IMR-90 (cell line): ENCODE data around the gene PC. TPM values are rescaled to one million over a fixed set of nuclear protein-coding genes. Genes with fewer than 3 reads are reported as not detected.
A peak's percentile ranks its signal among the peaks of the same experiment; 100 is the strongest.

Experiments used
- ATAC-seq: fragments of 200-7000 bp; cut with Tn5 transposase; 2 replicates; pipeline ENCODE4 v1.9.1; 2020; ENCODE audit warnings: low read depth, mild to moderate bottlenecking, moderate library complexity
- BruUV-seq: library from RNA; stranded (reverse); fragments of 400-500 nt; replicated peaks from 2 replicates; lab custom pipeline; 2021; lab: Mats Ljungman, UMichigan
- CTCF ChIA-PET: fragments of 300-600 bp; formaldehyde crosslinking; extraction: SDS; loops from one replicate; lab custom pipeline; 2021; ENCODE audit warnings: antibody characterized with exemption; lab: Yijun Ruan, JAX
- POLR2A ChIA-PET: fragments of 300-600 bp; sonication (Branson Sonifier 250); formaldehyde crosslinking; loops from one replicate; lab custom pipeline; 2022; ENCODE audit warnings: antibody characterized with exemption; ENCODE audit not compliant: unreplicated experiment; lab: Charles Lee
- DNase-seq: peaks from one replicate; pipeline ENCODE4 v3.0.0; 2013
- H2AFZ ChIP-seq: replicated peaks from 2 replicates; pipeline ENCODE3; 2013; ENCODE audit warnings: low read length, mild to moderate bottlenecking; ENCODE audit not compliant: poor library complexity
- H2AK5ac ChIP-seq: 2 replicates; pipeline ENCODE4 v1.6.1; 2013; ENCODE audit warnings: low read depth, low read length, inconsistent platforms
- H2AK9ac ChIP-seq: replicated peaks from 2 replicates; pipeline ENCODE3; 2013; ENCODE audit warnings: mild to moderate bottlenecking, low read depth, low read length, moderate library complexity; ENCODE audit not compliant: poor library complexity
- H2BK120ac ChIP-seq: 2 replicates; pipeline ENCODE4 v1.6.1; 2013; ENCODE audit warnings: low read depth, low read length, inconsistent platforms
- H2BK15ac ChIP-seq: 3 replicates; pipeline ENCODE4 v1.6.1; 2013; ENCODE audit warnings: low read depth, low read length, inconsistent platforms
- H2BK20ac ChIP-seq: 2 replicates; pipeline ENCODE4 v1.6.1; 2013; ENCODE audit warnings: low read depth, mild to moderate bottlenecking, inconsistent platforms, low read length, moderate library complexity
- H2BK5ac ChIP-seq: 2 replicates; pipeline ENCODE4 v1.6.1; 2013; ENCODE audit warnings: mild to moderate bottlenecking, low read depth, low read length, inconsistent platforms; ENCODE audit not compliant: poor library complexity, severe bottlenecking
- H3K14ac ChIP-seq: replicated peaks from 2 replicates; pipeline ENCODE4 v1.6.1; 2013; ENCODE audit warnings: low read depth, low read length, inconsistent platforms
- H3K18ac ChIP-seq: 2 replicates; pipeline ENCODE4 v1.6.1; 2013; ENCODE audit warnings: low read depth, low read length, control low read depth
- H3K23ac ChIP-seq: 2 replicates; pipeline ENCODE4 v1.6.1; 2013; ENCODE audit warnings: low read depth, low read length, inconsistent platforms
- H3K27ac ChIP-seq: 2 replicates; pipeline ENCODE4 v1.5.1; 2013; ENCODE audit warnings: mild to moderate bottlenecking, control low read depth, low read length; ENCODE audit not compliant: insufficient read depth
- H3K27me3 ChIP-seq: 2 replicates; pipeline ENCODE4 v1.6.1; 2013; ENCODE audit warnings: low read length; ENCODE audit not compliant: control insufficient read depth, insufficient read depth
- H3K36me3 ChIP-seq: 2 replicates; pipeline ENCODE4 v1.6.1; 2013; ENCODE audit warnings: low read length, mixed read lengths; ENCODE audit not compliant: control insufficient read depth, insufficient read depth
- H3K4ac ChIP-seq: 2 replicates; pipeline ENCODE4 v1.6.1; 2013; ENCODE audit warnings: low read depth, low read length, inconsistent platforms
- H3K4me1 ChIP-seq: 2 replicates; pipeline ENCODE4 v1.6.1; 2013; ENCODE audit warnings: low read length, mixed read lengths; ENCODE audit not compliant: control insufficient read depth, insufficient read depth
- H3K4me2 ChIP-seq: 2 replicates; pipeline ENCODE4 v1.6.1; 2013; ENCODE audit warnings: low read depth, mild to moderate bottlenecking, control low read depth, low read length, moderate library complexity
- H3K4me3 ChIP-seq: 2 replicates; pipeline ENCODE4 v1.5.1; 2013; ENCODE audit warnings: low read depth, mild to moderate bottlenecking, control low read depth, low read length, moderate library complexity; ENCODE audit not compliant: insufficient read depth
- H3K56ac ChIP-seq: 2 replicates; pipeline ENCODE4 v1.6.1; 2013; ENCODE audit warnings: low read length, inconsistent platforms; ENCODE audit not compliant: insufficient read depth; ENCODE audit errors: extremely low read depth
- H3K79me1 ChIP-seq, 2 experiments: 2 replicates each; pipeline ENCODE4 v1.6.1; 2013; ENCODE audit warnings: low read length in 2 of 2, inconsistent platforms in 1 of 2, low read depth in 1 of 2
- H3K9ac ChIP-seq: 2 replicates; pipeline ENCODE4 v1.6.1; 2013; ENCODE audit warnings: low read depth, low read length, control low read depth
- H3K9me1 ChIP-seq: 2 replicates; pipeline ENCODE4 v1.6.1; 2013; ENCODE audit warnings: low read length, inconsistent platforms; ENCODE audit not compliant: insufficient read depth
- H3K9me3 ChIP-seq: 2 replicates; pipeline ENCODE4 v1.6.1; 2013; ENCODE audit warnings: low read length; ENCODE audit not compliant: control insufficient read depth, insufficient read depth
- H4K20me1 ChIP-seq: 2 replicates; pipeline ENCODE4 v1.6.1; 2013; ENCODE audit warnings: low read length, inconsistent platforms; ENCODE audit not compliant: insufficient read depth
- H4K5ac ChIP-seq: 2 replicates; pipeline ENCODE4 v1.6.1; 2013; ENCODE audit warnings: mild to moderate bottlenecking, low read depth, low read length, control low read depth
- H4K8ac ChIP-seq, 2 experiments: 2 replicates each; pipeline ENCODE4 v1.6.1; 2013; ENCODE audit warnings: low read depth in 2 of 2, low read length in 2 of 2, control low read depth in 1 of 2, inconsistent platforms in 1 of 2
- H4K91ac ChIP-seq: 2 replicates; pipeline ENCODE4 v1.6.1; 2013; ENCODE audit warnings: low read depth, low read length, inconsistent platforms; ENCODE audit not compliant: insufficient read depth
- BHLHE40 ChIP-seq: fragments of 150-350 bp; IDR thresholded peaks from 2 replicates; pipeline ENCODE4 v1.6.1; 2016; ENCODE audit warnings: mild to moderate bottlenecking, low read depth, low read length
- CEBPB ChIP-seq: IDR thresholded peaks from 2 replicates; pipeline ENCODE4 v1.6.1; 2012; ENCODE audit warnings: low read depth, low read length, improper control_type of control experiment
- CHD1 ChIP-seq: IDR thresholded peaks from 2 replicates; pipeline ENCODE4 v1.6.1; 2012; ENCODE audit warnings: low read depth, low read length, improper control_type of control experiment
- CTCF ChIP-seq: conservative IDR thresholded peaks from 2 replicates; pipeline ENCODE4 v1.5.1; 2012; ENCODE audit warnings: mild to moderate bottlenecking, low read depth, low read length, improper control_type of control experiment
- FOS ChIP-seq: fragments of 150-350 bp; IDR thresholded peaks from 2 replicates; pipeline ENCODE4 v1.6.1; 2016; ENCODE audit warnings: low read depth, low read length
- MAZ ChIP-seq: IDR thresholded peaks from 2 replicates; pipeline ENCODE4 v1.6.1; 2012; ENCODE audit warnings: low read depth, mild to moderate bottlenecking, low read length, improper control_type of control experiment, moderate library complexity, borderline replicate concordance
- POLR2A ChIP-seq: IDR thresholded peaks from 2 replicates; pipeline ENCODE4 v1.6.1; 2012; ENCODE audit warnings: mild to moderate bottlenecking, low read depth, low read length
- RAD21 ChIP-seq: IDR thresholded peaks from 2 replicates; pipeline ENCODE4 v1.6.1; 2012; ENCODE audit warnings: low read length, improper control_type of control experiment
- RFX5 ChIP-seq: IDR thresholded peaks from 2 replicates; pipeline ENCODE4 v1.8.0; 2012; ENCODE audit warnings: low read depth, mild to moderate bottlenecking, low read length, moderate library complexity
- SMC3 ChIP-seq: fragments of 150-350 bp; IDR thresholded peaks from 2 replicates; pipeline ENCODE4 v1.6.1; 2016; ENCODE audit warnings: low read depth, mild to moderate bottlenecking, antibody characterized with exemption, low read length, moderate library complexity
- WGBS, 2 experiments: methylation state at CpG; one replicate each; pipeline versions ENCODE4 v1.1.5 to v1.1.7; 2013; ENCODE audit warnings: missing lambda C conversion rate in 2 of 2; ENCODE audit not compliant: insufficient read length in 1 of 2; ENCODE audit errors: extremely low coverage in 2 of 2; 5-methylcytosine and 5-hydroxymethylcytosine counted together
- dilution Hi-C: fragments of 300-500 bp; cut with HindIII; formaldehyde crosslinking; loops from one replicate; pipeline ENCODE4 v1.14.3; 2018; ENCODE audit warnings: low sequenced_read_pairs; ENCODE audit not compliant: unreplicated experiment
- in situ Hi-C: fragments of 300-500 bp; cut with MboI; formaldehyde crosslinking; loops from 3 replicates; pipeline ENCODE4 v1.14.3; 2019; ENCODE audit warnings: low sequenced_read_pairs, inconsistent platforms, mixed read lengths
- intact Hi-C: fragments of 100-400 bp; cut with micrococcal nuclease; formaldehyde crosslinking; loops from 2 replicates; pipeline ENCODE4 v1.10.0; 2022
- polyA plus RNA-seq, 3 experiments: library from polyadenylated mRNA; depleted of rRNA; stranded (reverse); fragments of >200 nt; gene quantifications; 2 replicates each; pipeline ENCODE4 v1.2.3, GENCODE V29; 2012; ENCODE audit warnings: low replicate concordance in 1 of 3
- total RNA-seq: library from RNA; depleted of rRNA; stranded (reverse); fragments of >200 nt; gene quantifications from 2 replicates; pipeline ENCODE4 v1.2.3, GENCODE V29; 2012
- TF ChIP-seq, protein P1 (sequence below): fragments of 150-350 bp; IDR thresholded peaks from 2 replicates; pipeline ENCODE4 v1.6.1; 2016; ENCODE audit warnings: low read depth, mild to moderate bottlenecking, low read length, moderate library complexity, borderline replicate concordance
- TF ChIP-seq, protein P2 (sequence below): fragments of 150-350 bp; IDR thresholded peaks from 2 replicates; pipeline ENCODE4 v1.6.1; 2017; ENCODE audit warnings: mild to moderate bottlenecking, antibody characterized with exemption, low read length, low read depth

PC gene
- total and polyA plus RNA-seq, 2 of the 4 experiments (the other 2 are of a cell fraction): 13.6 to 15.7 TPM

DNA sequence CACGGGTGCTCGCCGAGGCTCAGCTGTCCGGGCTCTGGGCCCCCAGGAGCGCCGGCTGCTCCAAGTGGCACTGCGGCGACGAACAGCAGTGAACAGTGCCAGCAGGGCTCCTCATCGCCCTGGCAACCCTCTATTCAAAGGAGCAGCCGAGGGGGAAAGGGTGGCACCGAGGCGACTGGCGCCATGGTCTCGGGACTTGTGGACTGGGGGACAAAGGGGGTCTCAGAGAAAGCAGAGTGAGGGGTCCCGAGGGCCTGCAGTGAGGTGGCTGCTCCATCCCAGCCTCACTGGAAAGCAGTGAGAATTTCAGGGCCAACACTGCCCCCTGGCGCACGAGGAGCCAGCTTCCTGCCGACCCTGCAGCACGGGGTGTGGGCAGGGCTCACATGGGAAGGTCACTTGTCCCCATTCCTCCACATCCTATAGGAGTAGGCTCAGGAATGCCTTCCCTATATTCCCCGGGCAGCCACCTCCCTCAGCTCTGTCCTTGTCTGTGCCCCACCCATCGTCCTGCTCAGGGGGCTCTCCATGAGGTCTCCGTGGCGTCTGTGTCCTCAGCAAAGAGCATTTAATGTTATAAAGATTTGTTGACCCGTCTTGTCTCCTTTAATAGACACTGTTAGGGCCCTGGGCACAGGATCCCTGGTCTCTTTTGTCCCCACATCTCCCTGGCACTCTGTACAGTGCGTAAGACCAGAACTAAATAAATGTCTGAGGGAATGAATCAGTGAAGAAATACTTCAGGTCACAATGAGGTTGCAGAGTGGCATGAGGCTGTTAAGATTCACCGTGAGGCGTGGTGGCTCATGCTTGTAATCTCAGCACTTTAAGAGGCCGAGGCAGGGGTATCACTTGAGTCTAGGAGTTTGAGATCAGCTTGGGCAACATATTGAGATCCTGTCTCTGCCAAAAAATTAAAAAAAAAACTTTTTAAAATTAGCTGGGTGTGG is 74.9 kb downstream of the PC start:
- POLR2A ChIA-PET: no interaction called here
- CTCF ChIA-PET: interaction anchor here (0.5 to 1.5 kb wide), 4 partner anchors 9 to 1395 kb away, joined by 3 to 4 read pairs (median 4); no protein-coding TSS in a partner anchor
- intact Hi-C loops (loop anchor here (1.0 to 5.0 kb wide), 2 partner anchors 74 to 189 kb away; partner anchors contain the start of gene PC), dilution Hi-C loops (no loop called here), in situ Hi-C loops (no loop called here)
- Histone ChIP-seq H3K27ac (peak overlapping the region; percentile 47), H2BK20ac (peak overlapping the region; percentile 42; the same call in 1 of the 2 replicates), H4K91ac (peak overlapping the region; percentile 81), H3K79me1 (peaks cover 0 to 31% of the 10 kb centered on the region in 2 experiments; a peak in 2 of 4 replicates), H3K9me3 (no peaks in the 10 kb centered on the region), H3K4ac (peak overlapping the region; percentile 83), H3K18ac (peak overlapping the region; percentile 68; the same call in 1 of the 2 replicates), H3K56ac (peak overlapping the region; percentile 29; the same call in 1 of the 2 replicates), H2BK15ac (peak overlapping the region; percentile 27; the same call in 2 of the 3 replicates), H3K14ac (peak overlapping the region; percentile 2; the same call in 1 of the 2 replicates), H3K4me1 (peaks cover 44% of the 10 kb centered on the region), H4K8ac (peak overlapping the region; percentile 28 to 78; a peak in 3 of 4 replicates), H3K27me3 (no peaks in the 10 kb centered on the region), H2AK9ac (peak overlapping the region; percentile 87), H3K4me3 (no peak overlapping the region), H3K9me1 (peaks cover 12% of the 10 kb centered on the region; the same call in 1 of the 2 replicates), H3K9ac (peak overlapping the region; percentile 7; the same call in 1 of the 2 replicates), H2AFZ (peak overlapping the region; percentile 64), H4K20me1 (no peaks in the 10 kb centered on the region), H3K36me3 (peaks cover 2% of the 10 kb centered on the region; the same call in 1 of the 2 replicates), H2BK120ac (peak overlapping the region; percentile 72), H2BK5ac (peak overlapping the region; percentile 62), H3K23ac (no peak overlapping the region), H3K4me2 (peak overlapping the region; percentile 27), H4K5ac (peak overlapping the region; percentile 77), H2AK5ac (peak overlapping the region; percentile 90)
- DNase-seq (peak; percentile 86), ATAC-seq (peak; percentile 82)
- 36% methylated on average over 15 of the region's 29 CpGs; no CpG with 5 or more reads in 1 of the 2 experiments for WGBS, 2 experiments
- no TSS peak for BruUV-seq
- TF ChIP-seq CTCF: peak; percentile 51
- TF ChIP-seq MAZ: no peak; the same call in 1 of the 2 replicates
- peak; percentile 15; the same call in 1 of the 2 replicates for TF ChIP-seq SMC3
- TF ChIP-seq, protein P1, sequence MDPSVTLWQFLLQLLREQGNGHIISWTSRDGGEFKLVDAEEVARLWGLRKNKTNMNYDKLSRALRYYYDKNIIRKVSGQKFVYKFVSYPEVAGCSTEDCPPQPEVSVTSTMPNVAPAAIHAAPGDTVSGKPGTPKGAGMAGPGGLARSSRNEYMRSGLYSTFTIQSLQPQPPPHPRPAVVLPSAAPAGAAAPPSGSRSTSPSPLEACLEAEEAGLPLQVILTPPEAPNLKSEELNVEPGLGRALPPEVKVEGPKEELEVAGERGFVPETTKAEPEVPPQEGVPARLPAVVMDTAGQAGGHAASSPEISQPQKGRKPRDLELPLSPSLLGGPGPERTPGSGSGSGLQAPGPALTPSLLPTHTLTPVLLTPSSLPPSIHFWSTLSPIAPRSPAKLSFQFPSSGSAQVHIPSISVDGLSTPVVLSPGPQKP: no peak
- no peak for TF ChIP-seq POLR2A
- TF ChIP-seq FOS: peak; percentile 35; the same call in 1 of the 2 replicates
- 0 out of 2 replicates have a peak, but pooled peaks have one; percentile 21 for TF ChIP-seq BHLHE40
- peak; percentile 62 for TF ChIP-seq CEBPB
- peak; percentile 52 for TF ChIP-seq RAD21
- no peak for TF ChIP-seq CHD1
- TF ChIP-seq RFX5: no peak
- TF ChIP-seq, protein P2, sequence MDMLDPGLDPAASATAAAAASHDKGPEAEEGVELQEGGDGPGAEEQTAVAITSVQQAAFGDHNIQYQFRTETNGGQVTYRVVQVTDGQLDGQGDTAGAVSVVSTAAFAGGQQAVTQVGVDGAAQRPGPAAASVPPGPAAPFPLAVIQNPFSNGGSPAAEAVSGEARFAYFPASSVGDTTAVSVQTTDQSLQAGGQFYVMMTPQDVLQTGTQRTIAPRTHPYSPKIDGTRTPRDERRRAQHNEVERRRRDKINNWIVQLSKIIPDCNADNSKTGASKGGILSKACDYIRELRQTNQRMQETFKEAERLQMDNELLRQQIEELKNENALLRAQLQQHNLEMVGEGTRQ: peak; percentile 7; the same call in 1 of the 2 replicates
